ENCODE results near the gene VMAC. TPM values are rescaled to one million over a fixed set of nuclear protein-coding genes. Genes with fewer than 3 reads are reported as not detected.

The VMAC gene
- total RNA-seq, 1 donor from 2014 or later, result 8.1 TPM

GRCh38 chr19:5935473-5936291 is 31.0 kb downstream of the VMAC start:
- no peak for TF ChIP-seq CTCF (IDR thresholded peaks at IDR 0.05)
- H3K9me3 ChIP-seq, result no peaks in the 10 kb centered on the region
- H3K36me3 ChIP-seq, result peaks cover 95% of the 10 kb centered on the region
- no peaks in the 10 kb centered on the region for H3K27me3 ChIP-seq (ENCODE audit: low read depth)
- no peak for DNase-seq
- H3K27ac ChIP-seq, result peak overlapping the region; percentile 11
- H3K4me1 ChIP-seq, result peaks cover 25% of the 10 kb centered on the region
- H3K4me3 ChIP-seq, result no peak overlapping the region
- ATAC-seq, result peak; percentile 20 to 43
- intact Hi-C loops (cut with DNase I), result no loop called here

GRCh38 chr19:5936292-5936592 is 31.6 kb downstream of the VMAC start:
- Histone ChIP-seq H3K9me3 (no peaks in the 10 kb centered on the region), H3K27me3 (ENCODE audit: low read depth) (no peaks in the 10 kb centered on the region), H3K4me3 (no peak overlapping the region), H3K4me1 (peaks cover 25% of the 10 kb centered on the region), H3K27ac (no peak overlapping the region), H3K36me3 (peaks cover 95% of the 10 kb centered on the region)
- intact Hi-C loops (cut with DNase I), result no loop called here
- no peak for ATAC-seq
- DNase-seq, result no peak
- no peak for TF ChIP-seq CTCF (IDR thresholded peaks at IDR 0.05)

GRCh38 chr19:5937550-5937949 is 32.9 kb downstream of the VMAC start:
- Histone ChIP-seq H3K27ac (no peak overlapping the region), H3K4me3 (no peak overlapping the region), H3K36me3 (peaks cover 84% of the 10 kb centered on the region), H3K9me3 (no peaks in the 10 kb centered on the region), H3K4me1 (peaks cover 25% of the 10 kb centered on the region), H3K27me3 (ENCODE audit: low read depth) (no peaks in the 10 kb centered on the region)
- DNase-seq (no peak), ATAC-seq (no peak)
- no peak for TF ChIP-seq CTCF (IDR thresholded peaks at IDR 0.05)
- intact Hi-C loops (cut with DNase I), result no loop called here

GRCh38 chr19:5940260-5941208 is 35.9 kb downstream of the VMAC start:
- intact Hi-C loops (cut with DNase I), result no loop called here
- Histone ChIP-seq H3K4me1 (peaks cover 8% of the 10 kb centered on the region), H3K36me3 (peaks cover 67% of the 10 kb centered on the region), H3K9me3 (no peaks in the 10 kb centered on the region), H3K27me3 (ENCODE audit: low read depth) (no peaks in the 10 kb centered on the region), H3K4me3 (no peak overlapping the region), H3K27ac (no peak overlapping the region)
- no peak for TF ChIP-seq CTCF (IDR thresholded peaks at IDR 0.05)
- DNase-seq (no peak), ATAC-seq (no peak)

GRCh38 chr19:5941673-5942072 is 37.0 kb downstream of the VMAC start:
- Histone ChIP-seq H3K4me3 (no peak overlapping the region), H3K27me3 (ENCODE audit: low read depth) (no peaks in the 10 kb centered on the region), H3K27ac (no peak overlapping the region), H3K9me3 (no peaks in the 10 kb centered on the region), H3K4me1 (peaks cover 8% of the 10 kb centered on the region), H3K36me3 (peaks cover 64% of the 10 kb centered on the region)
- DNase-seq (no peak), ATAC-seq (no peak)
- TF ChIP-seq CTCF (IDR thresholded peaks at IDR 0.05), result no peak
- intact Hi-C loops (cut with DNase I), result no loop called here
